ENCODE measurements around the gene FNDC3B.

DNA sequence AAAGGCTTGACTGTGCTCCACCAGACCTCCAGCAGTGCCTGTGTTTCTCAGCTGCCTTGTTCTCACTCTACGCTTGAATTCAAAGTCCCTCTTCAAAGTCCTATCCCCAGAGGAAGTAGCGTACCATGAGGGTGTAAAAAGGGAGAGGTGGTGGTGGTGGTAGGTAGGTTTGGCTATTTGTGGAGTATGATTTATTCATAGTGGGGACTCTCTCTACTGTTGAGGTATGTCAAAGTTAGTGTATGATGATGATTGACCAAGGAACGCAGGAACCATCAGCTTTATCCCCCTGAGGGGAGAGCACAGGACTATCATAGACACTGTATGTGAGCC is 271.0 kb downstream of the FNDC3B start:
- no peak for TF ChIP-seq MYC (IDR thresholded peaks at IDR 0.05; ENCODE audit: low read depth, low read length)
- TF ChIP-seq CTCF (IDR thresholded peaks at IDR 0.05; ENCODE audit: low read depth, low read length) = no peak
- TF ChIP-seq POLR2A (IDR thresholded peaks at IDR 0.05; ENCODE audit: extremely low read depth, insufficient read length) = no peak
